Mesenchymal stem cell (in vitro differentiated cells and primary cell): ENCODE results near the gene PKNOX2.

Experiments used
- DNase-seq: peaks from one replicate; pipeline ENCODE4 v3.0.0-alpha.2; 2013
- H2AFZ ChIP-seq: one replicate; pipeline ENCODE4 v1.6.1; 2013; ENCODE audit warnings: low read depth, mild to moderate bottlenecking, control low read depth, inconsistent platforms, low read length, moderate library complexity
- H2AK5ac ChIP-seq: 2 replicates; pipeline ENCODE4 v1.6.1; 2013; ENCODE audit warnings: low read length, moderate library complexity, mild to moderate bottlenecking, inconsistent platforms; ENCODE audit not compliant: severe bottlenecking
- H2BK120ac ChIP-seq: one replicate; pipeline ENCODE4 v1.6.1; 2013; ENCODE audit warnings: low read depth, mild to moderate bottlenecking, inconsistent platforms, low read length, moderate library complexity
- H2BK12ac ChIP-seq, 2 experiments: one replicate each; pipeline ENCODE4 v1.6.1; 2013; ENCODE audit warnings: inconsistent platforms in 2 of 2, low read length in 2 of 2, mild to moderate bottlenecking in 2 of 2, moderate library complexity in 2 of 2, control low read depth in 1 of 2
- H2BK15ac ChIP-seq: one replicate; pipeline ENCODE4 v1.6.1; 2013; ENCODE audit warnings: mild to moderate bottlenecking, low read depth, inconsistent platforms; ENCODE audit not compliant: poor library complexity, severe bottlenecking
- H2BK5ac ChIP-seq: 2 replicates; pipeline ENCODE4 v1.6.1; 2013; ENCODE audit warnings: low read depth, mild to moderate bottlenecking, low read length, control low read depth, inconsistent platforms; ENCODE audit not compliant: poor library complexity, severe bottlenecking
- H3K14ac ChIP-seq, 2 experiments: one replicate each; pipeline ENCODE4 v1.6.1; 2013; ENCODE audit warnings: inconsistent platforms in 2 of 2, low read length in 2 of 2, control low read depth in 1 of 2, mild to moderate bottlenecking in 1 of 2, moderate library complexity in 1 of 2
- H3K18ac ChIP-seq, 2 experiments: one replicate each; pipeline ENCODE4 v1.6.1; 2013; ENCODE audit warnings: inconsistent platforms in 2 of 2, low read length in 2 of 2, control low read depth in 1 of 2, low read depth in 1 of 2, mild to moderate bottlenecking in 1 of 2
- H3K23ac ChIP-seq, 2 experiments: one replicate each; pipeline ENCODE4 v1.6.1; 2013; ENCODE audit warnings: inconsistent platforms in 2 of 2, low read length in 2 of 2, mild to moderate bottlenecking in 2 of 2, moderate library complexity in 2 of 2, control low read depth in 1 of 2
- H3K27ac ChIP-seq: 2 replicates; pipeline ENCODE4 v1.5.1; 2013; ENCODE audit warnings: mild to moderate bottlenecking, moderate library complexity, low read length, control low read depth, inconsistent platforms; ENCODE audit not compliant: poor library complexity, severe bottlenecking
- H3K27me3 ChIP-seq, 2 experiments: 2 replicates each; pipeline versions ENCODE4 v1.6.1 to v1.7.0; 2013; ENCODE audit warnings: low read length in 2 of 2, mild to moderate bottlenecking in 2 of 2, moderate library complexity in 2 of 2, control low read depth in 1 of 2, inconsistent platforms in 1 of 2; ENCODE audit not compliant: control insufficient read depth in 1 of 2, insufficient read depth in 1 of 2
- H3K36me3 ChIP-seq, 2 experiments: 2 replicates each; pipeline versions ENCODE4 v1.6.1 to v1.7.0; 2013; ENCODE audit warnings: low read length in 2 of 2, control low read depth in 1 of 2, inconsistent platforms in 1 of 2, low read depth in 1 of 2, mild to moderate bottlenecking in 1 of 2; ENCODE audit not compliant: insufficient read depth in 2 of 2, control insufficient read depth in 1 of 2
- H3K4ac ChIP-seq, 2 experiments: one replicate each; pipeline ENCODE4 v1.6.1; 2013; ENCODE audit warnings: inconsistent platforms in 2 of 2, low read length in 2 of 2, mild to moderate bottlenecking in 2 of 2, moderate library complexity in 2 of 2, control low read depth in 1 of 2, low read depth in 1 of 2
- H3K4me1 ChIP-seq: 2 replicates; pipeline ENCODE4 v1.6.1; 2013; ENCODE audit warnings: low read depth, low read length, control low read depth; ENCODE audit not compliant: control insufficient read depth, insufficient read depth
- H3K4me2 ChIP-seq: 2 replicates; pipeline ENCODE4 v1.6.1; 2013; ENCODE audit warnings: low read length, mild to moderate bottlenecking, inconsistent platforms; ENCODE audit not compliant: poor library complexity, severe bottlenecking
- H3K4me3 ChIP-seq, 2 experiments: 2 replicates each; pipeline versions ENCODE4 v1.5.1 to v1.7.0; 2013; ENCODE audit warnings: low read length in 2 of 2, mild to moderate bottlenecking in 2 of 2, control low read depth in 1 of 2, low read depth in 1 of 2; ENCODE audit not compliant: insufficient read depth in 1 of 2
- H3K79me1 ChIP-seq: replicated peaks from 2 replicates; pipeline ENCODE4 v1.6.1; 2013; ENCODE audit warnings: mild to moderate bottlenecking, control low read depth, low read length, inconsistent platforms; ENCODE audit not compliant: poor library complexity, severe bottlenecking
- H3K9ac ChIP-seq: 2 replicates; pipeline ENCODE4 v1.7.0; 2013; ENCODE audit warnings: mild to moderate bottlenecking, low read length, moderate library complexity
- H3K9me3 ChIP-seq: 2 replicates; pipeline ENCODE4 v1.7.0; 2013; ENCODE audit warnings: mild to moderate bottlenecking, low read length; ENCODE audit not compliant: control insufficient read depth
- H4K8ac ChIP-seq: one replicate; pipeline ENCODE4 v1.6.1; 2013; ENCODE audit warnings: inconsistent platforms, mild to moderate bottlenecking, low read length, moderate library complexity
- H4K91ac ChIP-seq: one replicate; pipeline ENCODE4 v1.6.1; 2013; ENCODE audit warnings: mild to moderate bottlenecking, low read length, inconsistent platforms
- WGBS: methylation state at CpG from one replicate; pipeline ENCODE4 v1.1.7; 2013; ENCODE audit warnings: mixed read lengths; 5-methylcytosine and 5-hydroxymethylcytosine counted together

Gene PKNOX2

GRCh38 chr11:125422681-125423080, 258.1 kb downstream of the PKNOX2 start:
- no peak overlapping the region for H3K14ac ChIP-seq
- H3K79me1 ChIP-seq = peaks cover 2% of the 10 kb centered on the region
- no peaks in the 10 kb centered on the region for H3K9me3 ChIP-seq
- H3K4ac ChIP-seq = no peak overlapping the region
- no peak overlapping the region for H2BK5ac ChIP-seq
- DNase-seq = no peak
- no peak overlapping the region for H2BK12ac ChIP-seq
- H3K23ac ChIP-seq = no peak overlapping the region
- no peak overlapping the region for H2BK15ac ChIP-seq
- peaks cover 0 to 45% of the 10 kb centered on the region in 2 experiments for H3K36me3 ChIP-seq
- no peak overlapping the region for H4K8ac ChIP-seq
- H3K9ac ChIP-seq = no peak overlapping the region
- H3K4me3 ChIP-seq = no peak overlapping the region
- WGBS = 86% methylated on average over 4 of the region's 4 CpGs
- no peak overlapping the region for H3K27ac ChIP-seq
- peaks cover 0 to 34% of the 10 kb centered on the region in 2 experiments for H3K27me3 ChIP-seq
- H3K4me1 ChIP-seq = peaks cover 3% of the 10 kb centered on the region
- no peak overlapping the region for H2BK120ac ChIP-seq
- H3K4me2 ChIP-seq = no peak overlapping the region
- H3K18ac ChIP-seq = no peak overlapping the region
- H4K91ac ChIP-seq = no peak overlapping the region
- H2AFZ ChIP-seq = no peak overlapping the region
- H2AK5ac ChIP-seq = no peak overlapping the region

DNA sequence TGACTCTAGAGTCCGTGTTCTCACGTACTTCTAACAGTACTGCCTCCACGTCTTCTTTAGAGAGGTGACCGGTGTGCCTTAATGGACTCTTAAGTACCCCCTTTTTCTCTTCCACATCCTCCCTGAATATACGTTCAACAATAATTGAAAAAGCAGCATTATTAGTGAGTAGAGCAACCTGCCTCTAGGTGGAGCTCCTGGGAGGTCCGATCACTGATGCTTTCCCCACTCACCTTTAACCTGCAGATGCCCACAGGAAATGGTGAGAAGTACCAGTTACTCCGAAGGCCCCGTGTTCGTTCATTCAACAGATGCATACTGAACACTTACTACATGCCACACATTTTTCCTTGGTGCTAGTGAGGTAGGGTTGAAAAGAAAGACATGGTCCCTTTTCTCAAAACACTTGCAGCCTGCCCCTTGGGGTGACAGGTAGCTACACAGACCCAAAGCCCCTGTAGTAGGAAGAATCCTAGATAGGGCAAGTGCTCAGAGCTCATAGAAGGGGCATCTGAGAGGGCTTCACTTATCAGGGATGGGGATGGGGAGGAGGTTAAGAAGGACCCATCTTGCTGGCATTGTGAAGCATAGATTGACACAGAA, 258.8 kb downstream of the PKNOX2 start:
- DNase-seq = no peak
- Histone ChIP-seq H2BK5ac (no peak overlapping the region), H3K14ac (no peak overlapping the region), H3K4me1 (peaks cover 2% of the 10 kb centered on the region), H4K91ac (no peak overlapping the region), H2BK15ac (no peak overlapping the region), H3K23ac (no peak overlapping the region), H3K4me3 (no peak overlapping the region), H3K79me1 (peaks cover 1% of the 10 kb centered on the region), H3K9me3 (no peaks in the 10 kb centered on the region), H3K18ac (no peak overlapping the region), H2BK120ac (no peak overlapping the region), H3K4ac (no peak overlapping the region), H3K36me3 (peaks cover 0 to 47% of the 10 kb centered on the region in 2 experiments), H3K9ac (no peak overlapping the region), H2AK5ac (no peak overlapping the region), H3K4me2 (no peak overlapping the region), H3K27me3 (peaks cover 0 to 34% of the 10 kb centered on the region in 2 experiments), H3K27ac (no peak overlapping the region), H4K8ac (no peak overlapping the region), H2AFZ (no peak overlapping the region), H2BK12ac (no peak overlapping the region)
- 51% methylated on average over 6 of the region's 9 CpGs for WGBS

DNA sequence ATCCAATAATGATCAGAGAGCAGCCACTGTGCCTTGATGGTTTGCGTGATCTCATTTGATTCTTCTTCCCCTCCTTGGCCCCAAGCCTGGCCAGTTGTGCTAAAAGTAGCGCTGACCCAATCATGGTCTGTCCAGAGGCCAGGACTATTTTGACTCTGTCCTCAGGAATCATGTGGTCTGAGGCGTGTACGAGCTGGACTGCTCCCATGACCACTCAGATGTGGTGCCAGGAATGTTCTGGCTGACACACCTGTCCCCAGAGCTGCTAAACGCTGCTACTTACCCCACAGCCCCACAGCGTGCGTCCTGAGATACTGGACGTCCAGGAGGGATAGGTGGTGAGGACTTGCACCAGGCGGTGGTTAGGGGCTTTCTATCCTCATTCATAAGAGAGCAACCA, 261.1 kb downstream of the PKNOX2 start:
- no peaks in the 10 kb centered on the region for H3K79me1 ChIP-seq
- no peak overlapping the region for H2BK5ac ChIP-seq
- H3K4ac ChIP-seq = no peak overlapping the region
- H3K14ac ChIP-seq = no peak overlapping the region
- H2BK120ac ChIP-seq = no peak overlapping the region
- H2AK5ac ChIP-seq = no peak overlapping the region
- no peak overlapping the region for H2BK12ac ChIP-seq
- WGBS = 96% methylated on average over 5 of the region's 9 CpGs
- DNase-seq = no peak
- peaks cover 0 to 62% of the 10 kb centered on the region in 2 experiments for H3K36me3 ChIP-seq
- H3K4me1 ChIP-seq = no peaks in the 10 kb centered on the region
- peaks cover 0 to 31% of the 10 kb centered on the region in 2 experiments for H3K27me3 ChIP-seq
- H3K4me3 ChIP-seq = no peak overlapping the region
- no peak overlapping the region for H3K9ac ChIP-seq
- no peak overlapping the region for H3K27ac ChIP-seq
- no peak overlapping the region for H2BK15ac ChIP-seq
- no peak overlapping the region for H3K23ac ChIP-seq
- no peak overlapping the region for H4K91ac ChIP-seq
- H3K4me2 ChIP-seq = no peak overlapping the region
- no peak overlapping the region for H4K8ac ChIP-seq
- H2AFZ ChIP-seq = no peak overlapping the region
- H3K9me3 ChIP-seq = no peaks in the 10 kb centered on the region
- no peak overlapping the region for H3K18ac ChIP-seq

GRCh38 chr11:125426818-125427528, 262.4 kb downstream of the PKNOX2 start:
- 85% methylated on average over 11 of the region's 14 CpGs for WGBS
- no peak overlapping the region for H3K14ac ChIP-seq
- H3K27me3 ChIP-seq = peaks cover 0 to 20% of the 10 kb centered on the region in 2 experiments
- no peaks in the 10 kb centered on the region for H3K79me1 ChIP-seq
- no peak overlapping the region for H3K27ac ChIP-seq
- no peak overlapping the region for H2BK5ac ChIP-seq
- no peak overlapping the region for H3K4ac ChIP-seq
- no peak overlapping the region for H3K4me2 ChIP-seq
- no peak overlapping the region for H3K18ac ChIP-seq
- no peak overlapping the region for H3K23ac ChIP-seq
- H3K4me3 ChIP-seq = no peak overlapping the region
- DNase-seq = no peak
- no peak overlapping the region for H2AK5ac ChIP-seq
- H2BK15ac ChIP-seq = no peak overlapping the region
- no peak overlapping the region for H2BK120ac ChIP-seq
- no peak overlapping the region for H4K8ac ChIP-seq
- no peak overlapping the region for H2BK12ac ChIP-seq
- peaks cover 0 to 67% of the 10 kb centered on the region in 2 experiments for H3K36me3 ChIP-seq
- no peaks in the 10 kb centered on the region for H3K4me1 ChIP-seq
- H3K9me3 ChIP-seq = no peaks in the 10 kb centered on the region
- H3K9ac ChIP-seq = no peak overlapping the region
- no peak overlapping the region for H2AFZ ChIP-seq
- H4K91ac ChIP-seq = no peak overlapping the region
